ENCODE data around the gene C6orf47.

GRCh38 chr6:31664790-31665500 is 4.4 kb upstream of the C6orf47 start, which contains the start of gene GPANK1:
- TF ChIP-seq GATA3 (IDR thresholded peaks at IDR 0.05; ENCODE audit: low read depth, low read length) (no peak), GATA2 (IDR thresholded peaks at IDR 0.05; ENCODE audit: low read depth, low read length) (no peak)

Measured in SH-SY5Y (cell line).